ENCODE results near the gene CNIH2. TPM values are rescaled to one million over a fixed set of nuclear protein-coding genes. Genes with fewer than 3 reads are reported as not detected.

CNIH2 gene
- total and polyA plus RNA-seq, 3 donors from 2014 or later: 4.0 to 17.3 (median 7.4) TPM

GRCh38 chr11:66289548-66290329, 11.8 kb downstream of the CNIH2 start:
- DNase-seq: peak; percentile 77
- Histone ChIP-seq H3K27me3 (no peaks in the 10 kb centered on the region), H3K9me3 (no peaks in the 10 kb centered on the region), H3K27ac (peak overlapping the region; percentile 5 to 84), H3K4me1 (peaks cover 22% of the 10 kb centered on the region), H3K36me3 (ENCODE audit: low read depth, missing control alignments) (no peaks in the 10 kb centered on the region), H3K4me3 (peak overlapping the region; percentile 73 to 94)
- 5 to 6% methylated on average over 27 to 36 of the region's 36 CpGs for WGBS, 2 donors
- TF ChIP-seq POLR2A (IDR thresholded peaks at IDR 0.05) (no peak), CTCF (IDR thresholded peaks at IDR 0.05) (no peak)
- intact Hi-C loops (cut with DNase I; ENCODE audit: low total_unique reads): no loop called here

GRCh38 chr11:66290330-66290621, 12.3 kb downstream of the CNIH2 start:
- no peak for DNase-seq
- intact Hi-C loops (cut with DNase I; ENCODE audit: low total_unique reads): no loop called here
- 60 to 63% methylated on average over 2 of the region's 2 CpGs for WGBS, 2 donors
- TF ChIP-seq CTCF (IDR thresholded peaks at IDR 0.05) (no peak), POLR2A (IDR thresholded peaks at IDR 0.05) (no peak)
- no peaks in the 10 kb centered on the region for H3K9me3 ChIP-seq
- peaks cover 22% of the 10 kb centered on the region for H3K4me1 ChIP-seq
- no peak overlapping the region for H3K27ac ChIP-seq
- H3K27me3 ChIP-seq: no peaks in the 10 kb centered on the region
- H3K36me3 ChIP-seq (ENCODE audit: low read depth, missing control alignments): no peaks in the 10 kb centered on the region
- H3K4me3 ChIP-seq: no peak overlapping the region

- WGBS, 2 donors: 8% methylated on average over 16 of the region's 16 CpGs; no CpG with 5 or more reads in 1 of the 2 donors
- Histone ChIP-seq H3K36me3 (ENCODE audit: low read depth, missing control alignments) (no peaks in the 10 kb centered on the region), H3K27me3 (no peaks in the 10 kb centered on the region), H3K27ac (no peak overlapping the region), H3K9me3 (no peaks in the 10 kb centered on the region), H3K4me3 (no peak overlapping the region), H3K4me1 (peaks cover 22% of the 10 kb centered on the region)
- intact Hi-C loops (cut with DNase I; ENCODE audit: low total_unique reads): no loop called here
- DNase-seq: no peak
- no peak for TF ChIP-seq POLR2A (IDR thresholded peaks at IDR 0.05)
- TF ChIP-seq CTCF (IDR thresholded peaks at IDR 0.05): no peak
These were observed 13.3 kb downstream of the CNIH2 start for GRCh38 chr11:66291303-66291705.

GRCh38 chr11:66291706-66292542, 13.9 kb downstream of the CNIH2 start, which contains the start of gene TMEM151A:
TMEM151A (plus strand) TSS chr11:66291894; CDS start chr11:66292014, 120 bp downstream.
- intact Hi-C loops (cut with DNase I; ENCODE audit: low total_unique reads): no loop called here
- no peak for DNase-seq
- peak within 1 kb of the TSS in 1 of 2 donors; percentile 36 for H3K4me3 ChIP-seq

More at GRCh38 chr11:66291706-66292542, 13.9 kb downstream of the CNIH2 start, which contains the start of gene TMEM151A:
- no peak within 1 kb of the TSS for H3K27ac ChIP-seq
- peaks cover 22% of the 10 kb centered on the region for H3K4me1 ChIP-seq
- no peaks in the 10 kb centered on the region for H3K27me3 ChIP-seq
- no peaks in the 10 kb centered on the region for H3K36me3 ChIP-seq (ENCODE audit: low read depth, missing control alignments)
- no peaks in the 10 kb centered on the region for H3K9me3 ChIP-seq
- WGBS, 2 donors: 2 to 14% methylated on average over 2 to 58 of the region's 95 CpGs
- TF ChIP-seq CTCF (IDR thresholded peaks at IDR 0.05) (no peak), POLR2A (IDR thresholded peaks at IDR 0.05) (no peak)
